Measurements from ENCODE around the gene RREB1. TPM values are rescaled to one million over a fixed set of nuclear protein-coding genes. Genes with fewer than 3 reads are reported as not detected.
A peak's percentile ranks its signal among the peaks of the same experiment; 100 is the strongest.

The RREB1 gene
- total RNA-seq, 6 donors from 2014 or later = 44.2 to 112 (median 60.5) TPM

DNA sequence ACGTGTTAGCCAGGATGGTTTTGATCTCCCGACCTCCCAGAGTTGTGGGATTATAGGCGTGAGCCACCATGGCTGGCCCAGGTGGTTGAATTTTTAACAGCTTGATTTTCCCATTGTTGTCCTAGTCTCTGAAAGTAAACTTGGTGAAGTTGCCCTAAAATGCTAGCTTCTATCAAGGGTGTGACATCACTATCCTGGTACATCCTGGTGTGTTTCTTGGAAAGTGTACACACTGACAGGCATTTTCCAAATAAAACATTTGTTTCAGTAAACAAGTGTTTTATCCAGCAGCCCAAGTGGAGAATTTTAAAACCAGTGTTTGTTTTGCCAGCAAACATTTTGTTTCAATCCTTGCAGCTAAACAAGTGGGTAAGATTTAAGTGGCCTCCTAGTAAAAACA lies 40.5 kb upstream of the RREB1 start:
- no peak overlapping the region for H3K4me3 ChIP-seq
- H3K27me3 ChIP-seq = no peaks in the 10 kb centered on the region
- no peaks in the 10 kb centered on the region for H3K9me3 ChIP-seq
- H3K27ac ChIP-seq = no peak overlapping the region
- 85 to 86% methylated on average over 3 of the region's 3 CpGs for WGBS, 2 donors
- ATAC-seq (ENCODE audit: low FRiP score in 2 of 2) (no peak), DNase-seq (no peak)
- TF ChIP-seq POLR2AphosphoS5 (IDR thresholded peaks at IDR 0.05) (no peak), POLR2A (IDR thresholded peaks at IDR 0.05) (no peak), EP300 (IDR thresholded peaks at IDR 0.05) (no peak)
- TF ChIP-seq, protein P1, sequence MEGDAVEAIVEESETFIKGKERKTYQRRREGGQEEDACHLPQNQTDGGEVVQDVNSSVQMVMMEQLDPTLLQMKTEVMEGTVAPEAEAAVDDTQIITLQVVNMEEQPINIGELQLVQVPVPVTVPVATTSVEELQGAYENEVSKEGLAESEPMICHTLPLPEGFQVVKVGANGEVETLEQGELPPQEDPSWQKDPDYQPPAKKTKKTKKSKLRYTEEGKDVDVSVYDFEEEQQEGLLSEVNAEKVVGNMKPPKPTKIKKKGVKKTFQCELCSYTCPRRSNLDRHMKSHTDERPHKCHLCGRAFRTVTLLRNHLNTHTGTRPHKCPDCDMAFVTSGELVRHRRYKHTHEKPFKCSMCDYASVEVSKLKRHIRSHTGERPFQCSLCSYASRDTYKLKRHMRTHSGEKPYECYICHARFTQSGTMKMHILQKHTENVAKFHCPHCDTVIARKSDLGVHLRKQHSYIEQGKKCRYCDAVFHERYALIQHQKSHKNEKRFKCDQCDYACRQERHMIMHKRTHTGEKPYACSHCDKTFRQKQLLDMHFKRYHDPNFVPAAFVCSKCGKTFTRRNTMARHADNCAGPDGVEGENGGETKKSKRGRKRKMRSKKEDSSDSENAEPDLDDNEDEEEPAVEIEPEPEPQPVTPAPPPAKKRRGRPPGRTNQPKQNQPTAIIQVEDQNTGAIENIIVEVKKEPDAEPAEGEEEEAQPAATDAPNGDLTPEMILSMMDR (IDR thresholded peaks at IDR 0.05) = no peak
- no peaks in the 10 kb centered on the region for H3K36me3 ChIP-seq
- no peaks in the 10 kb centered on the region for H3K4me1 ChIP-seq

DNA sequence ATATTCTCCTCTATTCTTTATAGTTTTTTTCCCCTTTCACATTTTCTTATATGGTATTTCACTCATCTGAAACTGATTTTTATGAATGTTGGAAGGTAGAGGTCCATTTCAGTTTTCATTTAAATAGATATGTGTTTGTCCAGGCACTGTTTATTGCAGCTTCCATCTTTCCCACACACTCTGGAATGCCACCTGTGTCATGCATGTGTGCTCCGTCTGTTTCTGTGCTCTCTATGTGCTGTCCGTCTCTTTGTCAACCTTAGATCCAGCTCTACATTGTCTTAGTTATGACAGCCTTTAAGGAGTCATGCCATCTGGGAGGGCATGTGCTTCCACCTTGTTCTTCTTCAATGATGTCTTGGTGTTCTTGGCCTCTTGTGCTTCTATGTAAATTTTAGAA lies 36.4 kb upstream of the RREB1 start:
- no peaks in the 10 kb centered on the region for H3K4me1 ChIP-seq
- H3K27ac ChIP-seq = no peak overlapping the region
- TF ChIP-seq POLR2A (IDR thresholded peaks at IDR 0.05) = no peak
- TF ChIP-seq, protein P1 (IDR thresholded peaks at IDR 0.05) = no peak
- TF ChIP-seq POLR2AphosphoS5 (IDR thresholded peaks at IDR 0.05) = no peak
- TF ChIP-seq EP300 (IDR thresholded peaks at IDR 0.05) = no peak
- DNase-seq = no peak
- H3K9me3 ChIP-seq = no peaks in the 10 kb centered on the region
- no peaks in the 10 kb centered on the region for H3K36me3 ChIP-seq
- ATAC-seq (ENCODE audit: low FRiP score in 2 of 2) = no peak
- no peaks in the 10 kb centered on the region for H3K27me3 ChIP-seq
- 95 to 96% methylated on average over 2 of the region's 2 CpGs for WGBS, 2 donors
- H3K4me3 ChIP-seq = no peak overlapping the region

DNA sequence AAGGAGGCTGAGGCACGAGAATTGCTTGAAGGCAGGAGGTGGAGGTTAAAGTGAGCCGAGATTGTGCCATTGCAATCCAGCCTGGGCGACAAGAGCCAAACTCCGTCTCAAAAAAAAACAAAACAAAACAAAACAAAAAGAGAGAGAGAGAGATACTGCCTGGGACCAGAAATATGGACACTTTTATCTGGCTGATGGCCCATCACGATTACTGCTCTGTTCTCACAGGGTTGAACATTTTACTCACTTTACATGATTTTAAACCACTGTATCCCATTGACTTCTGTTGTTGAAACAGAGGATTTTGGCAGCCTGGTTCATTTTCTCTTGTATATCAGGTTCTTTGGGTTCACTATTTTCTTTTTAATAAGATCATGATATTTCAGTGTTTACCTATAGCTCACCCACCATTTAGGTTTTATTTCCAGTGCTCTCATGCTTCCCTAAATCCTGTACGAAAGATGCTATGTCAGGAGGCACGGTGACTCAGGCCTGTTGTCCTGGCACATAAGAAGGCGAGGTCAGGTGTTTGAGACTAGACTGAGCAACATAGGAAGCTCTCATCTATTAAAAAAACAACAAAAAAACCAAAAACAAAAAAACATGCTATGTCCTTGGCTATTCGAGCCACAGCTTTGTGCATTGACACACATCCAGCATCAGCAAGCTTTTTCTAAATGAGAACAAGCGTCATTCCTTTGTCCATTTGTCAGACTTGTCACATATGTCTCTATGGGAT lies 34.5 kb upstream of the RREB1 start:
- H3K4me3 ChIP-seq = no peak overlapping the region
- H3K36me3 ChIP-seq = no peaks in the 10 kb centered on the region
- H3K9me3 ChIP-seq = no peaks in the 10 kb centered on the region
- 83 to 86% methylated on average over 10 of the region's 10 CpGs for WGBS, 2 donors
- DNase-seq = no peak
- no peak for TF ChIP-seq POLR2A (IDR thresholded peaks at IDR 0.05)
- no peak for TF ChIP-seq EP300 (IDR thresholded peaks at IDR 0.05)
- no peak for ATAC-seq (ENCODE audit: low FRiP score in 2 of 2)
- no peaks in the 10 kb centered on the region for H3K4me1 ChIP-seq
- H3K27ac ChIP-seq = no peak overlapping the region
- H3K27me3 ChIP-seq = no peaks in the 10 kb centered on the region

DNA sequence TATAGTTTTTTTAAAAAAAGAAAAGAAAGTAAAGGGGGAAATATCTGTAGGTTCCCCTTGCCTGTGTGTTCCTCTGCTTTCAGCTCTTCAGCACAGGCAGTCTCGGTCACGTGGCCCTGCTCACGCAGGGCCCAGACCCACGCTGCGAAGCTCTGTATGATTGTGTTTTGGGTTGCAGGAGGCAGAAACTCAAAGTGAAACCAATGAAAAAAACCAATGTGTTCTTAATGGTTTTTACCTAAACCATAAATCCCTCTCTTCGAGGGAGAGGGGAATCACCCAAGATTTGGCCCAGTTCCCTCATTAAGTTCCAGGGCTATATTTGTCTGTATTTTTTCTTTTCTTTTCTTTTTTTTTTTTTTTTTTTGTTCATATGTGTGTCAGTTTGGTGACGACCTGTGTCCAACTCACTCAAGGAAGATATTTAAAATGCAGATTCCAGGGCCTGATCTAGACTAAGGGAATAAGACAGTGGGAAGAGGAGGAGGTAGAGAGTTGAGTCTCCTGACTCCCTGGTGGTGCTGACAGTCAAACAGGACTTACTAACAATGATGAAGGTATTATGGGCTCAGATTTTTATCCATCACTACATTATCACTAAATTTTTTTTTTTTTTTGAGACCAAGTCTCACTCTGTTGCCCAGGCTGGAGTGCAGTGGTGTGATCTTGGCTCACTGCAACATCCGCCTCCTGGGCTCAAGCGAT lies 33.8 kb upstream of the RREB1 start:
- ATAC-seq (ENCODE audit: low FRiP score in 2 of 2) = peak in 1 of 2 donors; percentile 82
- no peaks in the 10 kb centered on the region for H3K9me3 ChIP-seq
- TF ChIP-seq, protein P1 (IDR thresholded peaks at IDR 0.05) = no peak
- TF ChIP-seq POLR2A (IDR thresholded peaks at IDR 0.05) = no peak
- TF ChIP-seq POLR2AphosphoS5 (IDR thresholded peaks at IDR 0.05) = no peak
- no peak for TF ChIP-seq EP300 (IDR thresholded peaks at IDR 0.05)
- WGBS, 2 donors = 74 to 76% methylated on average over 9 of the region's 9 CpGs
- peak in 1 of 2 donors; percentile 74 for DNase-seq
- no peak overlapping the region for H3K4me3 ChIP-seq
- H3K27me3 ChIP-seq = no peaks in the 10 kb centered on the region
- H3K36me3 ChIP-seq = no peaks in the 10 kb centered on the region
- H3K27ac ChIP-seq = no peak overlapping the region
- no peaks in the 10 kb centered on the region for H3K4me1 ChIP-seq

DNA sequence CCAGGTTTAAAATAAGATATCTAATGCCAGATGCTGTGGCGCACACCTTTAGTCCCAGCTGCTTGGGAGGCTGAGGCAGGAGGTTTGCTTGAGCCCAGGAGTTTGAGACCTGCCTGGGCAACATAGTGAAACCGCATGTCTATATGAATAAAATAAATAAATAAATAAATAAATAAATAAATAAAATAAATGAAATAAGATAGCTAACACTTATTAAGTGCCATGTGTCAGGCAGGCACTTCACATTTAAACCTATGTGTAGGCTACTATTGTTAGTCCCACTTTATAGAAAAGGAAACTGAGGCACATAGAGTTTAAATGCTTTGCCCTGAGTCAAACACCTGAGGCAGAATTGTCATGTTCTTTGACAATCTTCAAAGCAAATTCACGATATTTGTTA lies 32.9 kb upstream of the RREB1 start:
- Histone ChIP-seq H3K4me1 (no peaks in the 10 kb centered on the region), H3K36me3 (no peaks in the 10 kb centered on the region), H3K27ac (no peak overlapping the region), H3K4me3 (no peak overlapping the region), H3K27me3 (no peaks in the 10 kb centered on the region), H3K9me3 (no peaks in the 10 kb centered on the region)
- no peak for ATAC-seq (ENCODE audit: low FRiP score in 2 of 2)
- DNase-seq = no peak
- WGBS, 2 donors = 94 to 98% methylated on average over 3 of the region's 3 CpGs
- TF ChIP-seq POLR2AphosphoS5 (IDR thresholded peaks at IDR 0.05) = no peak
- TF ChIP-seq POLR2A (IDR thresholded peaks at IDR 0.05) = no peak
- no peak for TF ChIP-seq EP300 (IDR thresholded peaks at IDR 0.05)
- TF ChIP-seq, protein P1 (IDR thresholded peaks at IDR 0.05) = no peak

Data from upper lobe of left lung (tissue), 6 donors.